HG02852 (cell line): ENCODE measurements around the gene INS.
"Not testable (repeated sequence)": the region's sequence is repeated elsewhere in the genome, so short reads cannot be mapped to it uniquely, and the experiment has no call there.

Experiments used
- ATAC-seq: cut with Tn5 transposase; IDR thresholded peaks from one replicate; pipeline ENCODE4 v1.9.1; 2021; ENCODE audit warnings: mild to moderate bottlenecking, moderate library complexity; ENCODE audit not compliant: unreplicated experiment

Gene INS

DNA sequence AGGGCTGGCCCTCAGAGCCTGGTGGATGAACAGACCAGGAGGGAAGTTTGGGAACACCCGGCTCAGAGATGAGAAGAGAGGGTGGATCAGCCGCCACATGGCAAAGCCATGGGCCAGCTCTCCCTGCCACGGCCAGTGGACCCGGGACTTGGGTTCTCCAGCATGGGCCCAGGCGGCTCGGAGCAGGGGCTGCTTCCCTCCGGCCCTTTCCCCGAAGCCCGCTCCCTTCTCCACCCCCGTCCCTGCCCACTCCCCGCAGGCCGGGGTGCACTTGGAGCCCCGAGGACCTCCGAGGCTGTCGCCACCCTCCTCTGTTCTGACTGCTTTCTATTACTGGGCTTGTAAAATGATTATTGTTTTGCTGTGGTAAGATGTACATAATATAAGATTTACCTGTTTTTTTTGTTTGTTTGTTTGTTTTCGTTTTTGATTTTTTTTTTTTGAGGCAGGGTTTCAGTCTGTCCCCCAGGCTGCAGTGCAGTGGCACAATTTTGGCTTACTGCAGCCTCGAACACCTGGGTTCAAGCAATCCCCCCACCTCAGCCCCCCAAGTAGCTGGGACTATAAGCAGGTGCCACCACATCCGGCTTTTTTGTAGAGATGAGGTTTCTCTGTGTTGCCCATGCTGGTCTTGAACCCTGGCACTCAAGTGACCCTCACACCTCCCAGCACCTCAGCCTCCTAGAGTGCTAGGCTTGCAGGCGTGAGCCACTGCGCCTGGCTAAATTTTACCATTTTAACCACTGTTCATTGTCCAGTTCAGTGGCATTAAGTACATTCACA lies 21.9 kb upstream of the INS start:
- no peak for ATAC-seq

DNA sequence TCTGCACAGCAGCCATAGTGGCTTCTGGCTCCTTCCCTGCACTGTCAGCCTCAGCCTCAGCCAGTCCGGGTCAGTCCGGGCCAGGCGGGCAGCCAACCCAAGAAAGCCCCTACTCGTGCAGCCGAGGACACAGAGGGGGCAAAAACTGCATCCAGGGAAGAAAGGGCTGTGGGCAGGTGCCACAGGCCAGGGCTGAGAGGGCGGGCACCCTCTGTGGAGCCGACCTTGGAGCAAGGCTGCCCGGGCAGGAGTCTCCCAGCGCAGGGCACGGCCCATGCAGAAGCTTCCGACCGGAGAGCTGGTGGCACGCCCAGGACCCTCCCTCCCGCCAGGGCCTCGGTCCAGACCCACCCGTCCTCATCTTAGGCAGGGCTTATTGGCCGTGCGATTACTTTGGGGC lies 21.1 kb upstream of the INS start:
- ATAC-seq: no peak

DNA sequence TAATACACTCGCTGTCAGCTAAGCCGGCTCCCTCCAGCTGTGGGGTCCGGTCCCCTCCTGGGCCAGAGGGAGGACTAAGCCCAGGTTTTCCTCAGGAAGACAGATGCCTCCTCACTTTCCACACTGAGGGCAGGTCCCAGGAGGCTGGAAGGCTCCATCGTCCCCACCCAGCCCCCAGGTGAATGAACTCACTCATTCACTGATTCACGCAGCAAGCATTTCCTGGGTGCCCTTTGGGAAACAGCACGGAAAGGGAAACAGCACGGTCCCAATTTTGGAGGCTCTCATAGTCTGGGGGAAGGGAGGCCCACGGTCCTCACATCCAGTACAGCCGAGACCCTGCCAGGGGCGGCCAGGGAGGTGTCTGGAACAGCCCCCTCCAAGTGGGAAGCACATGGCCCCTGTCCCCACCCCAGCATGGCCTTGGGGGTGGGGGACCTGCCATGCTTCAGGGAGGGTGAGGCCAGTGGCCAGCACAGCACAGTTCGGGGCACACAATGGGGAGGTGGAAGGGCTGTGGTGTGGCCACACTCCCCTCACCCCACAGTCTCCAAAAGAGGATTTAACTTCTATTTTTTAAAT lies 19.9 kb upstream of the INS start:
- ATAC-seq: no peak

DNA sequence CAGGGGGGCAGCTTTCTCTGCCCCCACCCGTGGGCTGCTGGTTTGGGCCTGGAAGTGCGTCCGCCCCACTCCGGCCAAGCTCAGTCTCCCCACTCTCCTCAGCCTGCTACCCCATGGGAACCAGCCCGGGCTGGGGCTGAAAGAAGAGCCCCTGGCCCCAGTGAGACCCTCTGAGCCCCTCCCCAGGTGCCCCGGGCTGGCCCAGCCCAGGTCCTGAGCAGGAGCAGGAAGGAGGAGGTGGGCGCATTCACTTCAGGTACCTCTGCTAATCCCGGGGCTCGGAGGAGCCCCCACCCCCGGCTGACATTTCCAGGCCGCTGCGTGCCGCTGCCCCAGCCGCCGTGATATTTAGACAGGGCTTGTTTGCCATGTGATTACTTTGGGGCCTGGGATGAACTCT lies 19.3 kb upstream of the INS start:
- no peak for ATAC-seq

DNA sequence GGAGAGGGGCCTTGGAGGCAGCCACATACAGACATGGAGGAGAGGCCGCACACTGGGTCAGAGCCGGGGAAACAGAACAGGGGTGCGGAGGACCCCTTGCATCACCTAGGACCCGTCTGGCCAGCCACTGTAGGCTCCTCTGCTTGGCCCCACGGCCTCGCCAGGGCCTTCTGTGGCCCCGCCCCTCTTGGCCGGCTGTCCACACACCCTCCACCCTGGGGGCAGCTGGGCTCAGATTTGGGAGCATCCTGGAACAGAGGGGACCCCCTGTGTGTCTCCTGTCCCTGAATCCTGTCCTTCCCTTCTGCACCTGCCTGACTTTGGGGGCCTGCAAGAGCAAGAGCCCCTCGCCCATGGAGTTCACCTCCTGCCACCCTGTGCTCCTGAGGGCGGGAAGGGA lies 18.5 kb upstream of the INS start:
- no peak for ATAC-seq

DNA sequence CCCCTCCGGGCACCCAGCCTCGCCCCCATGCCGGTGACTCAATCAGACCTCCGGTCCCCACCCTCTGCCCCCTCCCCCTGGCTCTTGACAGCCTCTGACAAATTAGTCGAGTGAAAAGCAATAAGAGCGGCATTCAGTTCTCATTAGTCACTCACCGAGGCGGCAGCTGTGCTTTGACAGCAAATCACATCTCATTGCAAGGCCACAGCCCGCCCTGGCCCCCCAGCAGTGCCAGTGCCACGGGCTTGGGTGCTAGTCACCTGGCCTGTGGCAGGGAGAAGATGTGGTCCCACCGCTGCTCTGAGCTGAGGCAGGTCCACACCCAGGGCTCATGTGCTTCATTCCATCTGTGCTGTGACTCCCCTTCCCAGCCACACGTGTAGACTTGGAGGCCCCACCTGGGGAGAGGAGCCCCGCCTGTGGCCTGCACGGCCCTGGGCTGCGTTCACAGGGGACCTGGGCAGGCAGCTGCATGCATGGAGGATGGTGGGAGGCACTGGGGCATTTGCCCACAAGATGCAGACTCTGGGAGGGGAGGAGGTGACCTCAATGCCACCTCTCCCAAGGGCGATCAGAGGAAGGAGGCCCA lies 18.0 kb upstream of the INS start:
- no peak for ATAC-seq

DNA sequence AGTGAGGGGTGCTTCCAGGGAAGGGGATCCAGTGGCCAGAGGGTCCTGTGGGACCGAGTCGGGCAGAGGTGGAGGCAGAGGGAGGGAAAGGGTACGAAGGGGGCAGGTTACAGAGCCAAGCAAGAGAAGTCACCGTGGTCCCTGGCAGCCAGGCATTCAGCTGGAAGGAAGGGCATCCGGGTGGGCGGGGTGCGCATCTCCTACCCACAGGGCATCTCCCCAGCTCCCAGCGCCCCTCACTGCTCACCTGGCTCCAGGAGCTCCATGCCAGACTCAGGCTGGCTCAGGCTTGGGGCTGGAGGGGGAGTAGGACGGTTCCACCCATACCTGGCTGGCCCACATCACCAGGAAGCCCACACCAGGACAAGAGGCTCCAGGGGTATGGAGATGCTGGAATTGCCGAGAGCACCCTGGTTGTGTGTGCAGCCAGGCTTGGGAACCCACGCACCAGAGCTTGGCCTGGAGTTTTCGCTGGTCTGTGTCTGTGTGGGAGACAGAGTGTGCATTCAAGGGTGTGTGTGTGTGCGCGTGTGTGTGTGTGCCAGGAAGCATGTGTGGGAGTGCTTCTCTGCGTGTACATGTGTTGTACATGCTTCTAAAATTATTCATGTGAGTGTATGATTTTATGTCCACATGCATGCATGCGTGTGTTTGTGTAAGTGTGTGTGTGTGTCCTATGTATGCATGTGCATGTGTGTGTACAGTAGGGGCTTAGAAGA lies 17.2 kb upstream of the INS start:
- ATAC-seq: not testable (repeated sequence)

DNA sequence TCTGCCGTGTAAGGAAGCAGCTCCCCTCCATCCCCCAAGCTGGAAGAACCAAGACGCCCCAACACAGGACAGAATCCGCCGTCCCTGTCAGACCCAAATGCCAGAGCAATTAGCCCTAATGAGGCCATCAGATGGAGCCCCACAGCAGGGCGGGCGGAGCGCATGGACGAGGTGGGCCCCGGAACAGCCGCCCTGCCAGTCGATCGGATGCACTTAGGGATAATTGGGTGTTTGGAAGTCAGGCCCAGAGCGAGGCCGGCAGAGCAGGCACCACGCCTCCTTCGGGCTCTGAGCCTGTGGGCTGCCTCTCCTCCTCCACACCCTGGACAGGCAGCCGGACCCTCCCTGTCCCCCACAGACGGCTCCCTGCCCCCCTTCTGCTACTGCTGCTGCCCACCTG lies 16.1 kb upstream of the INS start:
- ATAC-seq: no peak

DNA sequence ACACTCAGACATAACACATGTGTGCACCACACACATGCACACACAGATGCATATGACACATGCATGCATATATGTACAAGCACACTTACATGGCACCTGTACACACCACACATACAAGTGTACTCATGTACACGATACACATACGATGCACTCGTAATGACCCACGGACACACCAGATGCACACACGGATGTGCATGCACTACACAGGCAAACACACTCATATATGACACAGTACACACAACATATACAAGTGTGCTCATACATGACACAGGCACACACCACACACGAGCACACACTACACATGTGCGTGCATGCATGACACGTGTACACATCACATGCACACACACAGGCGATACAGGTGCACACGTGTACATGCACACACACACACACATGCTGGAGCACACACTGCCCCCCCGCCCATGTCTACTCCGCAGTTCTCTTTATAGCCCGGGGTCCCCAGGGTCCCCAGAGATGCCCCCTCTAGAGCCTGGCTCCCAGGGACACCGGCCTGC lies 15.4 kb upstream of the INS start:
- ATAC-seq: no peak

DNA sequence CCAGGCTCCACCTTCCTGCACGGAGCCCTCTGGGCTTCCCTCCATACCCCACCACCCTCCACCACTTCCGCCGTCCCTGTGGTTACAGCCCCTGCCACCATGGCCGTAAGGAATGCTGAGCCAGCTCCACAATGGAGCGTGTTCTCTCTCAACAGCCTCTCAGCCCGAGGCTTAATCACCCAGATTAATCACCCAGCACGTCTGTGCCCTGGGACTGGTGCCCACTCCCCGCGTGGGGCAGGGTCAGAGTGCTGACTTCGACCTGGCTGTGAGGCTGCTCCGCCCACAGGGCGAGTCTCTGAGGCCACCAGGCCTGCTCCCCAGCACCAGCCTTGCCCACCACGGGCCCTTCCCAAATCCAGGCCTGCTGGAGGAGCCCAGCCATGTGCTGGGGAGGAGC lies 14.7 kb upstream of the INS start:
- ATAC-seq: no peak

DNA sequence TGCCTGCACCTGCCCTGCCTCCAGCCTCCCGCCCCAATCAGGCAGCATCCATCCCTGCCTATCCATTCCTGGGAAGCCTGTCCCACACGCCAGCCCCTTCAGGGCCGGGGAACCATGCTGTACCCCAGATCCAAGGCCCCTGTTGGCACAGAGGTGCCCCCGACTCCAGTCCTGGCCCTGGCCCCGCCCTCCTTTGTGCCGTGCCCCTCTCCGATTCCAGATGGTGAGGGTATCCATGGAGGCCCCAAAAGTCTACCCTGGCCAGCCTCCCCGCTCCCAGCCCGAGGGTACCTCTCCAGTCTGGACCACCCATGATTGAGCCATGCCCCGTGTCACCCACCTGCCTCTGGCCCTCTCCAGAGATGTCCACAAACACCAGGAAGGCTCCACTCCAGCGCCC lies 13.4 kb upstream of the INS start:
- ATAC-seq: no peak

DNA sequence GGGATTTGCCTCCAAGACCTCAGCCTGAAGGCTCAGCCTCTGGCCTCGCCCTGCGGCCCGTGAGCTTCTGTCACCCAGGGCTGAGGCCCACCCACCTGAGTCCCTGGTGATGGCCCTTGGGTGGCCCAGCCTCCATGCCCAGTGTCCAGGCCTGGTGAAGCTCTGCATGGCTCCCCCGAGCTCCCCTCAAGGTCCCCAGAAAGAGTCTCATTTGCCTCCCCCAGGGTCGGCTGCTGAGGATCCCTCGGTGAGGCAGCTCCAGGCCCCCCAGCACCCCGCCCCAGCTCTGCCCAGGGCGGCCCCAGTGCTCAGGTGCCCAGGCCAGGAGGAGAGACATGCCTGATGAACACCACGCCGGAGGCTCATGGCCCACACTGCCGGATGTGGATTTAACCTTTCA lies 12.8 kb upstream of the INS start:
- no peak for ATAC-seq

DNA sequence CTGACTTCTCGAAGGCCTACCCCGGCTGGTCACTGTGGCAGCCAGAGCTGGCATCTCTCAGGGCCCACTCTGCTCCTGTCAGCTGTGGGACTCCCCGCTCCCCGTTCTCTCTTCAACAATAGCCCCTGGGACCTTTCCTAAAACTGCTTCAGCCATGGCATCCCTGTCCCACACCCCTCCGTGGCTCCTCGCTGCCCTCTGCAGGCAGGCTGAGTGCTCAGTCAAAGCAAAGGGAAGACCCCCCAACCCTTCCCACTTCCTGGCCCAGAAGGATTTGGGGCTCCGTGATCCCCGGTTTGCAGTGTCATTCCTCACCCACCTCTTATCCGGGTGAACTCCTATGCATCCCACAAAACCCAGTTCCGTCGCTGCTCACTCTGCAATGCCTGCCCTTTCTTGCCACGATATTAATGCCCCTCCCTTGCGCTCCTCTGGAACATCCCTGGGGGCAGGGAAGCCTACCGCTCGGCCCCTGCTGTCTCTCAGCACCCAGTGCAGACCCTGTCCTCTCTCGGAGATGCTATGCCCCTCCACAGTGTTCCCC lies 12.2 kb upstream of the INS start:
- no peak for ATAC-seq

DNA sequence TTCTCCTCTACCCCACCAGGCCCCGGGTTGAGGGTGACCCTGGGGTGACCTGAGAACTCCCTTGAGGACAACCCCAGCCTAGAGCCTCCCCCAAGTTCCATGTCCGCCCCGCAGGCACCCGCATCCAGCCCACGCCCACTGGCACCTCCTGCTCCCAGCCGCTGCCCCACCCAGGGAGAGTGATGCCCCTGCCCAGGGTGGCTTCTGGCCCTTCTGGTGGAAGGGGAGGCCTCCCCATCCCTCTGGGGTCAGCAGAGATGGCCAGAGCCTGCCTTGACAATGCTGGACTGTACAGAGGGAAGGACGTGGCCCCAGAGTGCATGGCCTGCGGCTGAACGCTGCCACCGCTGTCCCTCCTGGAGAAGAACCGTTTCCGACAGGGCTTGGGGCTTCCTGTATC lies 11.7 kb upstream of the INS start:
- no peak for ATAC-seq

DNA sequence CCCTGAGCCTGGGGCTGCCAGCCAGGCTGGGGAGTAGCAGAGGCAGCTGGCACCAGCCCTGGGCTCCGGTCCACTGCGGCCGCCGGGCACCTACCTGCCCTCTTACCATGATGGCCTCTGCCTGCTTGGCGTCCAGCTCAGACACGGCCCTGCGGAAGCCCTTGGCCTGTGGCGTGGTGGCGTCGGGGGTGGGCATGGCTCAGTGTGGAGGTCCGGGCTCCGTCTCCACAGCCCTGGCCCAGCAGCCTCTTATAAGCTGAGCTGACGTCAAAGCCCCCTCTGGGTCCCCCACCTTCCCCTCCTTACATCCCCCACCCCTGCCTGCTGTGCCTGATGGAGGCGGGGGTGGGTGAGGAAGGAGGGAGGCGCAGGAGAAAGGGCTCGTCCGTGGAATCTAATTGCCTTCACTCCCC lies 10.6 kb upstream of the INS start, which contains the start of gene TH:
TSS of gene TH (minus strand) at position 225 of the 413 bp plus-strand sequence. CDS start at position 196, 29 bp downstream.
- no peak for ATAC-seq

DNA sequence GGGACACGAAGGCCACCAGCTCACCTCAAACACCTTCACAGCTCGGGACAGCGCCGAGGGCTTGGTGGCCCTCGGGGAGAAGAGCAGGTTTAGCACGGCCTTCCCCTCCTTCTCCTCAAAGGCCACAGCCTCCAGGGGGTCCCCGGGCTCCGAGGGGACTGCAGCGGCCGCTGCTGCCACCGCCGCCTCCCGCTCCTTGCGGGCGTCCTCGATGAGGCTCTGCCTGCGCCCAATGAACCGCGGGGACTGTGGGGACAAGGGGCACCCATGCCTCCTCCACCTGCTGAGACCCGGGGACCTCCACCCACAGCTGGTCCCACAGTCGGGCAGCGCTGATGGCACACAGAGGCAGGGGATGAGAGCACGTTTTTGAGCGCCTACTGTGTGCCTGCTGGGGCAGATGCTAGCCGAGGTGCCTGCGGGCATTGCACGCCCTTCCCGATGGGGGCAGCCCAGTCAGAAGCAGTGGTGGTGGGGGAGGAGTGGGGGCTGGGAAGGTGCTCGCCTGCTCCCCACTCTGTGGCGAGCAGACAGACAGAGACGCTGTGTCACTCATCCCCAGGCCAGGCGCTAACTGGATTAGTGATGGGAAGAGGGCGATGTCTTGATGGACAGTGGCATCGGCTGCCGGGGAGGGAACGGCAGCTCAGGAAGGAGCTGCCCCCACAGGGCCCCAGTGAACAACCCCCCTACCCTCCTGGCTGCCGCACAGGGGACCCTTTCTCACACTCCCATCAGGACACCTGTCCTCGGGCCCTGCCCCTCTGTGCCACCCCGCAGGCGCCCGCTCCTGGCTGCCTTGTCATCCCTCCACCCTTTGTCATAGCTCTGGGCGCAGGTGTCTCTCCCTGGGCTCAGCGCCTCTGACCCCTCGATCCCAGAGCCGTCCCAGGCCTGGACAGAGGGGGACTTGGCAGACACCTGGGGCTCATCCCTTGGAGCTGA lies 8.9 kb upstream of the INS start:
- no peak for ATAC-seq

DNA sequence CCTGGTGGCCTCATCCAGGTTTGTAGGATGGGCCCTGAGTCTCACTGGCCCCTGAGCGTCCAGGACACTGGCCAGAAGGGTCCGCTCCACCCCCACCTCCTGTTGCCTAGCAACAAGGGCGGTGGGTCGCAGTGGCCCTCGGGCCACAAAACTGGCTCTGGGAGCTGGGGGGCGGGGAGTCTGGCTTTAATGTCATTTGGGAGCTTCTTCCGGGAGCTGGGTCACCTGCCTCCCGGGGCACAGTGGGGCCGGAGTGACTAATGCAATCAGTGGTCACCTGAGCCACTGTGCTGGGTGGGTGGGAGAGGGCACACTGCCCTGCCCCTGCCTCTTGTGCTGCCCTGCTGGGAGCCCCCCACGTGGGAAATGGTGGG lies 8.0 kb upstream of the INS start:
- no peak for ATAC-seq

DNA sequence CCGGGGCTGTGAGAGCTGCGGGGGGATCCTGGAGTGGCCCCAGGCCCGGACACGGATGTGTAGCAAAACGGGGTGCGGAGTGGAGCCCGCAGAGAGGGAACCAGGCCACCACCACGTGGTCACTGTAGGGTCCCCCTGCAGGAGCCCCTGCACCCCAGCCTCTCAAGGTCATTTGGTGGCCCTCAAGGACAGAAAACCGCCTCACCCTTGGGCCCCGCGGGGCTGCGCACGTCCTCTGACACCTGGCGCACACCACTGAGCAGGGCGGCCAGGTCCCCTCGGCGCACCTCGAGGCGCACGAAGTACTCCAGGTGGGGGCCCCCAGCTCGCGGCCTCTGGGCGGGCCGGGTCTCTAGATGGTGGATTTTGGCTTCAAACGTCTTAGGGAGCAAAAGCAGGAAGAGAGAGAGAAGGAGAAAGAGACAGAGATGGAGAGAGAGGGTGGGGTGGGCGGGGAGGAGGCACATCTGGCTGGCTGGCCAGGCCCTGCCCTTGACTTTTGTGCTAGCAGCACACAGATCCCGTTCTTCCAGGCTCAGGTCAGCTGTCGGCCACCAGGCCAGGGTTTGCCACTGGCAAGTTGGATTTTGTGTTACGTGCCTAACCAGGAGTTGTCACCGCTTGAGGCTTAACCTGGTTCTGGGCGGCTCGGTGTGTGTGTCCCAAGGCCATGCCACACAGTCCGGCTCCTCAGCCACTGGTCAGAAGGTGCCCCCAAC lies 7.4 kb upstream of the INS start:
- ATAC-seq: no peak
